Prostate gland (tissue), 2 donors: ENCODE measurements around the gene TMEM143. TPM values are rescaled to one million over a fixed set of nuclear protein-coding genes. Genes with fewer than 3 reads are reported as not detected.

Source experiments
- DNase-seq: peaks from one replicate; pipeline ENCODE4 v3.0.0-alpha.2; 2019; ENCODE audit warnings: low spot score
- H3K27ac ChIP-seq, 2 donors: fragments of 200-600 bp; sonication (generic); 2 replicates each; pipeline ENCODE4 v1.5.1; 2017 to 2019
- H3K27me3 ChIP-seq: fragments of 200-600 bp; sonication (generic); replicated peaks from 2 replicates; pipeline ENCODE4 v1.5.1; 2019; ENCODE audit not compliant: insufficient read depth
- H3K36me3 ChIP-seq, 2 donors: fragments of 200-600 bp; sonication (generic); 1 replicate in 1 of 2; 2 replicates in 1 of 2; pipeline versions ENCODE4 v1.5.1 to v1.8.1; 2017 to 2019
- H3K4me1 ChIP-seq: fragments of 200-600 bp; sonication (generic); replicated peaks from 2 replicates; pipeline ENCODE4 v1.5.1; 2019
- H3K4me3 ChIP-seq, 2 donors: fragments of 200-600 bp; sonication (generic); 2 replicates each; pipeline ENCODE4 v1.5.1; 2017 to 2019
- H3K9me3 ChIP-seq: fragments of 200-600 bp; sonication (generic); 2 replicates; pipeline ENCODE4 v1.5.1; 2017
- CTCF ChIP-seq, 4 experiments: fragments of 200-600 bp in 2 of 4; fragments of 450-650 bp in 2 of 4; sonication (generic) in 2 of 4; IDR thresholded peaks; 1 replicate in 3 of 4; 2 replicates in 1 of 4; pipeline ENCODE4 v1.5.1; 2016 to 2019; ENCODE audit warnings: antibody characterized with exemption in 4 of 4, mild to moderate bottlenecking in 2 of 4, moderate library complexity in 2 of 4
- POLR2A ChIP-seq: fragments of 450-650 bp; IDR thresholded peaks from one replicate; pipeline ENCODE4 v1.6.1; 2016; ENCODE audit warnings: antibody characterized with exemption, mild to moderate bottlenecking
- POLR2AphosphoS5 ChIP-seq: sonication (generic); formaldehyde crosslinking; IDR thresholded peaks from one replicate; pipeline ENCODE4 v1.6.1; 2017; ENCODE audit warnings: antibody characterized with exemption
- WGBS: methylation state at CpG from one replicate; pipeline ENCODE4 v1.1.5; 2018; 5-methylcytosine and 5-hydroxymethylcytosine counted together
- intact Hi-C: fragments of 100-400 bp; cut with DNase I; formaldehyde crosslinking; loops from one replicate; pipeline ENCODE4 v1.14.2; 2022
- total RNA-seq, 2 donors: library from RNA; depleted of rRNA; stranded (reverse); fragments of >200 nt; gene quantifications; one replicate each; pipeline ENCODE4 v1.1.0, GENCODE V29; 2016

TMEM143 gene
- 10 to 100 TPM in 1 of 2 donors, 1 to 10 TPM in 1; 4.6 to 14.9 TPM for total RNA-seq

GRCh38 chr19:48363810-48364597, at the start of gene TMEM143, which contains the start of gene SYNGR4:
Gene TMEM143 (minus strand): TSS chr19:48363940. CDS start chr19:48363920, 20 bp downstream.
Gene SYNGR4 (plus strand): TSS chr19:48364367. CDS start chr19:48365843, 1,476 bp downstream.
- Histone ChIP-seq H3K4me1 (peaks cover 3% of the 10 kb centered on the region), H3K27ac (peak within 1 kb of the TSS; percentile 90 to 92), H3K9me3 (no peaks in the 10 kb centered on the region), H3K27me3 (no peaks in the 10 kb centered on the region), H3K4me3 (peak within 1 kb of the TSS; percentile 40 to 43), H3K36me3 (no peaks in the 10 kb centered on the region)
- under 1% methylated on average over 58 of the region's 59 CpGs for WGBS
- TF ChIP-seq POLR2A, result peak; percentile 43
- peak in 1 of 4 experiments; percentile 30 for TF ChIP-seq CTCF (IDR thresholded peaks at IDR 0.05)
- TF ChIP-seq POLR2AphosphoS5, result peak; percentile 100
- intact Hi-C loops, result loop anchor here (2.0 kb wide), 2 partner anchors 31 to 39 kb away; partner anchors contain the start of gene EMP3
- peak; percentile 98 for DNase-seq

- H3K27ac ChIP-seq, result no peak overlapping the region
- no peaks in the 10 kb centered on the region for H3K9me3 ChIP-seq
- H3K4me3 ChIP-seq, result no peak overlapping the region
- TF ChIP-seq POLR2AphosphoS5, result no peak
- H3K36me3 ChIP-seq, result no peaks in the 10 kb centered on the region
- no peaks in the 10 kb centered on the region for H3K27me3 ChIP-seq
- 82% methylated on average over 13 of the region's 13 CpGs for WGBS
- H3K4me1 ChIP-seq, result no peaks in the 10 kb centered on the region
- DNase-seq, result no peak
- intact Hi-C loops, result no loop called here
These were observed 42.1 kb upstream of the TMEM143 start for GRCh38 chr19:48405850-48406249.

GRCh38 chr19:48405010-48405659, 41.4 kb upstream of the TMEM143 start:
- Histone ChIP-seq H3K4me3 (no peak overlapping the region), H3K4me1 (no peaks in the 10 kb centered on the region), H3K9me3 (no peaks in the 10 kb centered on the region), H3K27ac (no peak overlapping the region), H3K36me3 (no peaks in the 10 kb centered on the region), H3K27me3 (no peaks in the 10 kb centered on the region)
- TF ChIP-seq POLR2A, result no peak
- TF ChIP-seq POLR2AphosphoS5, result no peak
- TF ChIP-seq CTCF (IDR thresholded peaks at IDR 0.05), result no peak
- 89% methylated on average over 21 of the region's 27 CpGs for WGBS
- DNase-seq, result no peak
- intact Hi-C loops, result no loop called here

- intact Hi-C loops, result no loop called here
These were observed 39.9 kb upstream of the TMEM143 start for GRCh38 chr19:48403606-48404005.

More at GRCh38 chr19:48403606-48404005, 39.9 kb upstream of the TMEM143 start:
- no peaks in the 10 kb centered on the region for H3K36me3 ChIP-seq
- H3K4me3 ChIP-seq, result no peak overlapping the region
- TF ChIP-seq CTCF (IDR thresholded peaks at IDR 0.05) (no peak), POLR2AphosphoS5 (peak; percentile 57)
- H3K27me3 ChIP-seq, result no peaks in the 10 kb centered on the region
- peak; percentile 46 for DNase-seq
- no peaks in the 10 kb centered on the region for H3K4me1 ChIP-seq
- H3K9me3 ChIP-seq, result no peaks in the 10 kb centered on the region
- H3K27ac ChIP-seq, result no peak overlapping the region
- 33% methylated on average over 3 of the region's 3 CpGs for WGBS
